H9 (cell line): ENCODE results near the gene EP300. TPM values are rescaled to one million over a fixed set of nuclear protein-coding genes. Genes with fewer than 3 reads are reported as not detected.

Experiments used
- DNase-seq: peaks from one replicate; pipeline ENCODE4 v3.0.0-alpha.2; 2017
- H2AFZ ChIP-seq: one replicate; pipeline ENCODE4 v1.6.1; 2013; ENCODE audit warnings: mild to moderate bottlenecking, low read length, control low read depth, moderate library complexity
- H2AK5ac ChIP-seq: 2 replicates; pipeline ENCODE4 v1.6.1; 2013; ENCODE audit warnings: low read length, control low read depth, mixed read lengths; ENCODE audit not compliant: insufficient read length
- H2BK120ac ChIP-seq: one replicate; pipeline ENCODE4 v1.6.1; 2013; ENCODE audit warnings: low read depth, mild to moderate bottlenecking, low read length, control low read depth, inconsistent platforms; ENCODE audit not compliant: poor library complexity, severe bottlenecking
- H2BK12ac ChIP-seq: 2 replicates; pipeline ENCODE4 v1.6.1; 2013; ENCODE audit warnings: low read length, control low read depth, mixed read lengths, low read depth; ENCODE audit not compliant: insufficient read length
- H2BK15ac ChIP-seq: 2 replicates; pipeline ENCODE4 v1.6.1; 2013; ENCODE audit warnings: low read depth, low read length, control low read depth
- H2BK20ac ChIP-seq: one replicate; pipeline ENCODE4 v1.6.1; 2013; ENCODE audit warnings: low read depth, mild to moderate bottlenecking, low read length, control low read depth, inconsistent platforms; ENCODE audit not compliant: poor library complexity, severe bottlenecking
- H2BK5ac ChIP-seq: 2 replicates; pipeline ENCODE4 v1.6.1; 2013; ENCODE audit warnings: low read length, control low read depth, mixed read lengths; ENCODE audit not compliant: insufficient read length
- H3K14ac ChIP-seq: 2 replicates; pipeline ENCODE4 v1.6.1; 2013; ENCODE audit warnings: low read length, control low read depth; ENCODE audit not compliant: insufficient read depth
- H3K18ac ChIP-seq: 2 replicates; pipeline ENCODE4 v1.6.1; 2013; ENCODE audit warnings: low read depth, mild to moderate bottlenecking, mixed read lengths, low read length, control low read depth; ENCODE audit not compliant: insufficient read length
- H3K23ac ChIP-seq: 2 replicates; pipeline ENCODE4 v1.6.1; 2013; ENCODE audit warnings: low read length, control low read depth, mixed read lengths, low read depth; ENCODE audit not compliant: insufficient read length
- H3K23me2 ChIP-seq: 2 replicates; pipeline ENCODE4 v1.6.1; 2013; ENCODE audit warnings: low read depth, mild to moderate bottlenecking, mixed read lengths, low read length, control low read depth; ENCODE audit not compliant: insufficient read length, poor library complexity, severe bottlenecking
- H3K27ac ChIP-seq: 2 replicates; pipeline ENCODE4 v1.5.1; 2013; ENCODE audit warnings: low read length, control low read depth, mixed read lengths, low read depth; ENCODE audit not compliant: insufficient read length
- H3K27me3 ChIP-seq: 2 replicates; pipeline ENCODE4 v1.6.1; 2013; ENCODE audit warnings: low read length, control low read depth, inconsistent platforms; ENCODE audit not compliant: insufficient read depth
- H3K4ac ChIP-seq: 2 replicates; pipeline ENCODE4 v1.6.1; 2013; ENCODE audit warnings: low read depth, mild to moderate bottlenecking, control low read depth, inconsistent platforms, low read length, moderate library complexity
- H3K4me1 ChIP-seq: 2 replicates; pipeline ENCODE4 v1.6.1; 2013; ENCODE audit warnings: low read length, control low read depth, inconsistent platforms; ENCODE audit not compliant: insufficient read depth
- H3K4me2 ChIP-seq: 2 replicates; pipeline ENCODE4 v1.6.1; 2013; ENCODE audit warnings: low read length, control low read depth, mixed read lengths; ENCODE audit not compliant: insufficient read length, insufficient read depth
- H3K56ac ChIP-seq: 2 replicates; pipeline ENCODE4 v1.6.1; 2013; ENCODE audit warnings: low read depth, mild to moderate bottlenecking, mixed read lengths, low read length, control low read depth; ENCODE audit not compliant: insufficient read length
- H3K79me1 ChIP-seq: 2 replicates; pipeline ENCODE4 v1.6.1; 2013; ENCODE audit warnings: low read depth, mild to moderate bottlenecking, moderate library complexity, low read length, control low read depth, inconsistent platforms; ENCODE audit not compliant: insufficient read depth, poor library complexity, severe bottlenecking
- H3K79me2 ChIP-seq: 2 replicates; pipeline ENCODE4 v1.6.1; 2013; ENCODE audit warnings: low read length, control low read depth, inconsistent platforms; ENCODE audit not compliant: insufficient read depth
- H3K9ac ChIP-seq: 2 replicates; pipeline ENCODE4 v1.6.1; 2013; ENCODE audit warnings: low read length, control low read depth, mixed read lengths; ENCODE audit not compliant: insufficient read length; ENCODE audit errors: extremely low read depth
- H3K9me3 ChIP-seq: one replicate; pipeline ENCODE4 v1.6.1; 2013; ENCODE audit warnings: low read depth, low read length, inconsistent platforms; ENCODE audit not compliant: control insufficient read depth
- H3T11ph ChIP-seq: one replicate; pipeline ENCODE4 v1.6.1; 2013; ENCODE audit warnings: mild to moderate bottlenecking, low read length, control low read depth, inconsistent platforms
- H4K20me1 ChIP-seq: one replicate; pipeline ENCODE4 v1.6.1; 2013; ENCODE audit not compliant: control insufficient read depth, insufficient read length, insufficient read depth
- H4K5ac ChIP-seq: 2 replicates; pipeline ENCODE4 v1.6.1; 2013; ENCODE audit warnings: low read depth, mild to moderate bottlenecking, mixed read lengths, low read length, control low read depth; ENCODE audit not compliant: insufficient read length
- H4K8ac ChIP-seq: replicated peaks from 2 replicates; pipeline ENCODE4 v1.6.1; 2013; ENCODE audit warnings: low read length, control low read depth, mixed read lengths, low read depth; ENCODE audit not compliant: insufficient read length
- H4K91ac ChIP-seq: 2 replicates; pipeline ENCODE4 v1.6.1; 2013; ENCODE audit warnings: low read depth, mild to moderate bottlenecking, moderate library complexity, mixed read lengths, low read length, control low read depth; ENCODE audit not compliant: insufficient read length
- H3K27ac Mint-ChIP-seq, 3 experiments: 2 replicates in 2 of 3; 3 replicates in 1 of 3; pipeline ENCODE4 v1.8.0; 2020 to 2021; ENCODE audit warnings: mixed read lengths in 3 of 3, mild to moderate bottlenecking in 1 of 3, moderate library complexity in 1 of 3
- H3K27me3 Mint-ChIP-seq: 2 replicates; pipeline ENCODE4 v1.8.0; 2021; ENCODE audit warnings: low read depth, mild to moderate bottlenecking, moderate library complexity, mixed read lengths
- H3K36me3 Mint-ChIP-seq, 3 experiments: 2 replicates in 2 of 3; 3 replicates in 1 of 3; pipeline ENCODE4 v1.8.0; 2020 to 2021; ENCODE audit warnings: low read depth in 3 of 3, mixed read lengths in 3 of 3; ENCODE audit not compliant: insufficient read depth in 1 of 3
- H3K4me1 Mint-ChIP-seq, 2 experiments: 2 replicates each; pipeline ENCODE4 v1.8.0; 2020; ENCODE audit warnings: mixed read lengths in 2 of 2
- H3K4me3 Mint-ChIP-seq, 2 experiments: 2 replicates in 1 of 2; 3 replicates in 1 of 2; pipeline ENCODE4 v1.8.0; 2020 to 2021; ENCODE audit warnings: mild to moderate bottlenecking in 2 of 2, mixed read lengths in 2 of 2, moderate library complexity in 1 of 2
- H3K9me3 Mint-ChIP-seq, 2 experiments: 2 replicates in 1 of 2; 3 replicates in 1 of 2; pipeline ENCODE4 v1.8.0; 2020; ENCODE audit warnings: mild to moderate bottlenecking in 2 of 2, mixed read lengths in 2 of 2, moderate library complexity in 1 of 2
- WGBS: extraction: QIAGEN DNeasy Blood & Tissue Kit; methylation state at CpG from one replicate; pipeline ENCODE4 v1.1.7; 2013; ENCODE audit warnings: missing lambda C conversion rate, low lambda C conversion rate, mixed read lengths; ENCODE audit not compliant: insufficient read length; ENCODE audit errors: extremely low coverage; 5-methylcytosine and 5-hydroxymethylcytosine counted together
- total RNA-seq: library from RNA; stranded (reverse); gene quantifications from 2 replicates; pipeline ENCODE4 v1.2.1, GENCODE V29; 2021
- TF ChIP-seq, protein P1 (sequence below): fragments of 200-600 bp; sonication (generic); conservative IDR thresholded peaks from 3 replicates; pipeline ENCODE4 v1.8.0; 2021; ENCODE audit warnings: antibody characterized with exemption, mild to moderate bottlenecking

EP300 gene
- total RNA-seq, 1 experiment from 2014 or later: 136 TPM

DNA sequence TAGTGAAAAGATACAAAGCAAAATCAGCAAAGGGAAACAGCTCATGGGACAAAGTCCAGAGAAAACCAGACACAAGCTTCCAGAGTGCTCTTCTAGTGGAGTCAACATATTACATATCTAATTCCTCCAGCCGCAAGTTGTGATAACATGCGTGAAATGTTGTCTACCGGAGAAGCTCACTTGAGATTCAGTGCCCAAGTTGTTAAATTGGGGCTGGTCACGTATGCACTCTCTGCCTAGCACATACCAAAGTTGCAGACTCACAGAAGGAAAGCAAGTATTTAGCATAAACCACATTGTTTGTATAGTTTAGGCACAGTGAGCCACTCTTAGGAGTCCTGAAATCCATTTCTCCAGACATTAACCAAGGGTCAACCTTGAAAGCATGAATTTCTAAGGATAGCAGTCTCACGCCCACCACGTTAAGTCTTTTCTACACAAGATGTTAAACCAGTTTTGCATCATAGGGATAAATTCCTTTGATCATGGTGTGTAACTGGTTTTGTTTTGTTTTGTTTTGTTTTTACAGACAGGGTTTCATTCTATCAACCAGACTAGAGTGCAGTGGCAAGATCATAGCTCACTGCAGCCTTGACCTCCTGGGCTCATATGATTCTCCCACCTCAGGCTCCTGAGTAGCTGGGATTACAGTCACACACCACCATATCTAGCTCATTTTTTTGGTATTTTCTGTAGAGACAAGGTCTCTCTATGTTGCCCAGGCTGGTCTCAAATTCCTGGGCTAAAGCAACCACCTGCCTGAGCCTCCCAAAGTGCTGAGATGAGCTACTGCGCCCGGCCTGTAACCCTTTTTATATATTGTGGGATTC, 39.5 kb upstream of the EP300 start:
- H2BK5ac ChIP-seq: no peak overlapping the region
- no peaks in the 10 kb centered on the region for H3K9me3 Mint-ChIP-seq
- H3K27ac Mint-ChIP-seq: no peak overlapping the region; a peak in 2 of 7 replicates
- no peak overlapping the region for H2AK5ac ChIP-seq
- H3K4me3 Mint-ChIP-seq: no peak overlapping the region
- H2BK15ac ChIP-seq: no peak overlapping the region
- DNase-seq: no peak
- no peak overlapping the region for H2AFZ ChIP-seq
- H3K4me1 Mint-ChIP-seq: peaks cover 7 to 17% of the 10 kb centered on the region in 2 experiments
- H3K14ac ChIP-seq: no peak overlapping the region
- no peaks in the 10 kb centered on the region for H4K20me1 ChIP-seq
- no peak overlapping the region for H3T11ph ChIP-seq
- no peaks in the 10 kb centered on the region for H3K36me3 Mint-ChIP-seq
- H3K4ac ChIP-seq: no peak overlapping the region
- no peaks in the 10 kb centered on the region for H3K79me2 ChIP-seq
- no peaks in the 10 kb centered on the region for H3K23me2 ChIP-seq
- no CpG with 5 or more reads among the region's 8 CpGs for WGBS
- no peak overlapping the region for H3K18ac ChIP-seq
- H3K79me1 ChIP-seq: no peaks in the 10 kb centered on the region
- H3K27ac ChIP-seq: no peak overlapping the region
- H4K8ac ChIP-seq: no peak overlapping the region
- H2BK120ac ChIP-seq: no peak overlapping the region
- H4K5ac ChIP-seq: no peak overlapping the region
- H2BK12ac ChIP-seq: no peak overlapping the region
- H4K91ac ChIP-seq: no peak overlapping the region
- no peak overlapping the region for H3K4me2 ChIP-seq
- H3K27me3 Mint-ChIP-seq: no peaks in the 10 kb centered on the region; the same call in 1 of the 2 replicates
- H2BK20ac ChIP-seq: no peak overlapping the region
- H3K9me3 ChIP-seq: no peaks in the 10 kb centered on the region
- no peaks in the 10 kb centered on the region for H3K4me1 ChIP-seq
- no peak overlapping the region for H3K23ac ChIP-seq
- TF ChIP-seq, protein P1, sequence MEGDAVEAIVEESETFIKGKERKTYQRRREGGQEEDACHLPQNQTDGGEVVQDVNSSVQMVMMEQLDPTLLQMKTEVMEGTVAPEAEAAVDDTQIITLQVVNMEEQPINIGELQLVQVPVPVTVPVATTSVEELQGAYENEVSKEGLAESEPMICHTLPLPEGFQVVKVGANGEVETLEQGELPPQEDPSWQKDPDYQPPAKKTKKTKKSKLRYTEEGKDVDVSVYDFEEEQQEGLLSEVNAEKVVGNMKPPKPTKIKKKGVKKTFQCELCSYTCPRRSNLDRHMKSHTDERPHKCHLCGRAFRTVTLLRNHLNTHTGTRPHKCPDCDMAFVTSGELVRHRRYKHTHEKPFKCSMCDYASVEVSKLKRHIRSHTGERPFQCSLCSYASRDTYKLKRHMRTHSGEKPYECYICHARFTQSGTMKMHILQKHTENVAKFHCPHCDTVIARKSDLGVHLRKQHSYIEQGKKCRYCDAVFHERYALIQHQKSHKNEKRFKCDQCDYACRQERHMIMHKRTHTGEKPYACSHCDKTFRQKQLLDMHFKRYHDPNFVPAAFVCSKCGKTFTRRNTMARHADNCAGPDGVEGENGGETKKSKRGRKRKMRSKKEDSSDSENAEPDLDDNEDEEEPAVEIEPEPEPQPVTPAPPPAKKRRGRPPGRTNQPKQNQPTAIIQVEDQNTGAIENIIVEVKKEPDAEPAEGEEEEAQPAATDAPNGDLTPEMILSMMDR: no peak
- no peaks in the 10 kb centered on the region for H3K27me3 ChIP-seq
- H3K9ac ChIP-seq: no peak overlapping the region
- no peak overlapping the region for H3K56ac ChIP-seq
